ENCODE results near the gene FAM53B.

FAM53B gene

GRCh38 chr10:124678557-124679240, 65.5 kb downstream of the FAM53B start:
- no peak for TF ChIP-seq CTCF (IDR thresholded peaks at IDR 0.05; ENCODE audit: low read depth, low read length, missing control alignments)
- no peak overlapping the region for H3K4me3 ChIP-seq (ENCODE audit: low read depth, low read length)
- no peak for DNase-seq (ENCODE audit: low read depth)

GRCh38 chr10:124677749-124678556, 66.2 kb downstream of the FAM53B start:
- DNase-seq (ENCODE audit: low read depth) = no peak
- no peak overlapping the region for H3K4me3 ChIP-seq (ENCODE audit: low read depth, low read length)
- TF ChIP-seq CTCF (IDR thresholded peaks at IDR 0.05; ENCODE audit: low read depth, low read length, missing control alignments) = no peak

GRCh38 chr10:124677293-124677699, 66.9 kb downstream of the FAM53B start:
- no peak overlapping the region for H3K4me3 ChIP-seq (ENCODE audit: low read depth, low read length)
- no peak for DNase-seq (ENCODE audit: low read depth)
- no peak for TF ChIP-seq CTCF (IDR thresholded peaks at IDR 0.05; ENCODE audit: low read depth, low read length, missing control alignments)

GRCh38 chr10:124676416-124677062, 67.6 kb downstream of the FAM53B start:
- H3K4me3 ChIP-seq (ENCODE audit: low read depth, low read length) = no peak overlapping the region
- no peak for TF ChIP-seq CTCF (IDR thresholded peaks at IDR 0.05; ENCODE audit: low read depth, low read length, missing control alignments)
- DNase-seq (ENCODE audit: low read depth) = no peak

- no peak overlapping the region for H3K4me3 ChIP-seq (ENCODE audit: low read depth, low read length)
- DNase-seq (ENCODE audit: low read depth) = no peak
- TF ChIP-seq CTCF (IDR thresholded peaks at IDR 0.05; ENCODE audit: low read depth, low read length, missing control alignments) = no peak
Measured at GRCh38 chr10:124675824-124676223, 68.4 kb downstream of the FAM53B start.

- DNase-seq (ENCODE audit: low read depth) = no peak
- TF ChIP-seq CTCF (IDR thresholded peaks at IDR 0.05; ENCODE audit: low read depth, low read length, missing control alignments) = no peak
- H3K4me3 ChIP-seq (ENCODE audit: low read depth, low read length) = no peak overlapping the region
Measured at GRCh38 chr10:124675261-124675660, 68.9 kb downstream of the FAM53B start.

Measured in GM12864 (cell line).